ENCODE measurements around the gene XRCC2.
"Not testable (repeated sequence)": the region's sequence is repeated elsewhere in the genome, so short reads cannot be mapped to it uniquely, and the experiment has no call there.

Gene XRCC2

DNA sequence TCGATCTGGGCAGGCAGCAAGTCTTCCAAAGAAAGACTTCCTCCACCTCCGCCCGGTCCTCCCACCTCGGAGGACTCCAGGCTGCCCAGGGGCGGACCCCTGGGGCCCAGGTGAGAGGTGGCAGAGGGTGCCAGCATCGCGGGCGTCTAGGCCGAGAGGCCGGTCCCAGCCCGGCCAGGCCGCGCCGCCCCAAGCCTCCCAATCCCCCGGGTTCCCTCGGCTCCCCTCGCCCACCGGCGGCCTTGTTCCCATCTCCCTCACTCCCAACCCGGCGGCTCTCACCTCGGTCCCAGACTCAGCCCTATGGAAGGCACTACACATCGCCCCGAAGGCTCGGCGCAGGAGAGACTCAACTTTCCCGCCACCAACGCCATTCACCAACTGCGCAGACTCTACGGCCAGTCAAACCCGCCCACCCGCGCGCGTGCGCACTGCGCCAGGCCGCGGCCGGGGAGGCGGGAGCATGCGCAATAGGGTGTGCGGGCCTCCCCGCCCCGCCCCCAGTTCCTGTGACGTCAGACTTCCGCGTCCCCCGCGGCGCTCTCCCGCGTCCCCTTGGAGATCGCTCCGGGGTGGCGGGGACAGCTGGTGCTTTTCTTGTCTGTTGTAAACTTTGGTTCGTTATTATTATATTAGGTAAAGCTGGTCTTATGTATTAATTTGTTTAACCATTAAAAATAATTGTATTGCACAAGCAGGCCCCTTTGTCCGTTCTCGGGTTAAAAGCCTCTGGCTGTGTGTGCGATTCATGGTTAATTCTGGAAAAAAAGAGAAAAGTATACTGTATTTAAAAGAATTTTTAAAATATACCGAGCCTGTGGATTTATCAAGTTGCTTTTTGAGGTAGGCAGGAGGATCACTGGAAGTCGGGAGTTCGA is at the start of gene XRCC2:
XRCC2 (minus strand) TSS at position 383 of the 878 bp plus-strand sequence; CDS start at position 321, 62 bp downstream.
- peak; percentile 94 for DNase-seq

DNA sequence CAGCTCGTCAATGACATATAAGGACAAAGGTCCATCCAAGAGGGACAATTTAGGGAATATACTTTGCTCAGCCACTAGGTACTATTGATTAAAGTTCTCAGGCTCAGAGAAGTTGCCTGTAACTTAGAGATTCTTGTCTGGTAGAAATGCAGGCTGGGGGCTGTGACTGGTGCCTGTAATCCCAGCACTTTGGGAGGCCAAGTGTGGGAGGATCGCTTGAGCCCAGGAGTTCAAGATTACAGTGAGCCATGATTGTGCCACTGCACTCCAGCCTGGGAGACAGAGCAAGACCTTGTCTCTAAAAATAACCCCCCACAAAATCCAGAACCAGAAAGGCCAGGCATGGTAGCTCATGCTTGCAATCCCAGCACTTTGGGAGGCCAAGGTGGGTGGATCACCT is 47.4 kb upstream of the XRCC2 start:
- DNase-seq, result no peak

DNA sequence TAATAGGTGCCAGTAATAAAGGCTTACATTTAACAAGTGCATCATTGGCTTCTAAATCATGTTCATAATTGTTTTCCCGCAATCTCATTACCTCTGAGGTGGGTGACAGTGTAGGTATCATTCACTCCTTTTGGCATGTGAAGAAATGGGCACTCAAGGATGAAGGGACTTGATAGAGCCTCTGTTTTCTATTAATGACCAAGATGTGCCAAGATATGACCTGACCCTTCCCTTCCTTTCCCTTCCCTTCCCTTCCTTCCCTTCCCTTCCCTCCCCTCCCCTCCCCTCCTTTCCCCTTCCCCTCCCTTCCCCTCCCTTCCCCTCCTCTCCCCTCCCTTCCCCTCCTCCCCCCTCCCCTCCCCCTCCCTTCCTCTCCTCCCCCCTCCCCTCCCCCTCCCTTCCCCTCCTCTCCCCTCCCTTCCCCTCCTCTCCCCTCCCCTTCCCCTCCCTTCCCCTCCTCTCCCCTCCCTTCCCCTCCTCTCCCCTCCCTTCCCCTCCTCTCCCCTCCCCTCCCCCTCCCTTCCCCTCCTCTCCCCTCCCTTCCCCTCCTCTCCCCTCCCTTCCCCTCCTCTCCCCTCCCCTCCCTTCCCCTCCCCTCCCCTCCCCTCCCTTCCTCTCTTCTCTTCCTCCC is 36.6 kb upstream of the XRCC2 start:
- DNase-seq, result not testable (repeated sequence)

DNA sequence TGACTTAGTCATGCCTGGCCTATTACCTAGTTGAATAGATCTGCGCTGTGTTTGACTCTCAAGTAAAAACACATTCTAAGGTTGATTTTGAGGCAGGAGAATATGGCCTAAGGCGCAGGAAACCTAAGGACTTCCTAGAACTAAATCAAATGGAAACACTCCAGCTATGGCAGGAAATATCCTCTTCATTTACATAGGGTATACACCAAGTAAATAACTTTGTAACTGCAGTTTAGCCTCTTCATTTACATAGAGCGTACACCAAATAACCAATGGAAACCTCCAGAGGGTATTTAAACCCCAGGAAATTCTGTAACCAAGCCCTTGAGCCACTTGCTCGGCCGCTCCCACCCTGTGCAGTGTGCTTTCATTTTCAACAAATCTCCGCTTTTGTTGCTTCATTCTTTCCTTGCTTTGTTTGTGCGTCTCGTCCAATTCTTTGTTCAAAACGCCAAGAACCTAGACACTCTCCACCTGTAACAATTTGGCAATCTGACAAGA is 35.6 kb upstream of the XRCC2 start:
- no peak for DNase-seq

DNA sequence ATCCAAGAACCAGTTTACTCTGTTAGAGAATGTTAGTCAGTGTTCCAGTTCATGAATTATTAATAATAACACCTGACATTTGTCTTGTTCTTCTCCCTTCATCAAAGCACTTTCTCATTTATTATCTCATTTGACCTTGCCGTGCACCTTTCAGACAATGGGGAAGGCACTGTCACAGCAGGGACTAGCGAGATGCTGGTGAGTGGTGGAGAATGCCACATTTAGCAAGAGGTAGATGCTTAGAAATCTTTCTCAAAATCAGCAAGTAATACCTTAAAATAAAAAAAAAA is 34.2 kb upstream of the XRCC2 start:
- DNase-seq, result no peak

DNA sequence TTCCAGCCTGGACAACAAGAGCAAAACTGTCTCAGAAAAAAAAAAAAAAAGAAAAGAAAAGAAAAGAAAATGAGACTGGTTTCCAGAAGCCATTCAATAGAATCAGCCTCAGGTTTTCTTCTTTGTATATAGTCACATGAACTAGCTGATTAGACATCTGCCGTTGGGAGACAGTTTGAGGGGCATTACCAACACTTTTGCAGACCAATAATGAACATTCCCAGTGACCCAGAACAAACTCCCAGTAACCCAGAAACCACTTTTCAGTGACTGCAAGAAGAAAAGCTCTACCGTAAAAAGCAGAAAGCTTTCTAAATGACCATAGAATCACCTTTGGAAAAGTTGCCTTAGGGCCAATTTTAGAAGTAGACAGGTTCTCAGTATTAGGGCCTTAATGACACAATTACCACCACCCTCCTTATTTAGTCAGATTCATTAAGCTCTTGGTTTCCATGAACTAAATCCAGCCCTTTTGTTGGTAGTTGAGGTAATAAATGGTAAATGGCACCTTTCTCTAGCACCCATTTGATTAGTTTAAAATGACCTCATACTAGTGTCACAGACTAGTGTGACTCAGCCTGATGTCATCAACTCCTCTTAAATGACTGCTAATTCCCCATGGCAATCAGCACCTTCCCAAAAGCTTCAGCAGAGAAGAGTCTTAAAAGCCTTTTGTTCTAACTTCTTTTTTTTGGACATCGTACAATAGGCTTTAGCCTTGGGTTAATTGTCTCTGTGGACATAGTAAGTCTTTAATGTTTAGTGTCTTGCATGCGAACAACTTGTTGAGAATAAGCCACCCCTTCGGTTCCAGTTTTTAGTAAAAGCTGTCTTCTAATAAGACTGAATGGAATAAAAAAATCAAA is 33.6 kb upstream of the XRCC2 start:
- no peak for DNase-seq

DNA sequence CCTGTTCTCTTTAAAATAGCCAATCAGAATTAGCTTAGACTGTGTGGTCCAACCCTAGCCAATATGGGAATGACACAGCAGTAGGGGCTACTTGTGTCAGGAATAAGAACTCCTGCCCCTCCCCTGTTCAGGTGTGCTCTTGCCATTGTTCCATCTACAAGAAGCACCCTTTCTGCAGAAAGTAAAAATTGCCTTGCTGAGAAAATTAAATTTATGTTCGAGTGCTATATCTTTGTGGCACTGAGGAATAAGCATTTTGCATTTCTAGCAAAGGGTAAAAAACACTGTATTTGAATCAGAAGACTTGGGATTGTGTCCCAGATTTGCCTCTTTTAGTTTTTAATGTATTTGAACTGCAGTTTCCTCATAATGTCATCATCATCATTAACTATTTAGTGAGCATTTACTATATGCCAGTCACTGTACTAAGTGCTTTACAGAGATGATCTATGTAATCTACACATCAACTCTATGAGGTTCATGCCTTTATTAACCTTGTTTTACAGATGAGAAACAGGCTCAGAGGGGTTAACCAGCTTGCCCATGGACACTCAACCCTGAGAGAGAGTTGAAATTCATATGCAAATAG is 28.9 kb upstream of the XRCC2 start:
- no peak for DNase-seq

DNA sequence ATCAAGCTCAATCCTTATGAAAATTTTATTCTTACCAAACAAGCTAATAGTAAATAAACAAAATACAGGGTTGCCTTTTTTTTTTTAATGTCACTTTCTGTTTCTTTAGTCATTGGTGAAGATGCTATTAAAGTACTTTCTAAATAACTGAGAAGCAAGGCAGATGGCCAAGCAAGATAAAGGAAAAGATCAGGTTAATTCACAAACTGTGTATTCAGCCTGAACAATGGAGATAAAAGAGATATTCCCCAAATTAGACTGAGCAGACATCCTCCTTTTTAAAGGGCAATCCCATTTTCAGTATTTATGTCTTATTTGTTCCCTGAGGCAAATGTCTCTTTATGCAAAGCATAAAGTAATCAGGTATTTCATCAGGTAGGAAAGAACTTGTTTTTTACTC is 23.1 kb upstream of the XRCC2 start:
- DNase-seq, result no peak

DNA sequence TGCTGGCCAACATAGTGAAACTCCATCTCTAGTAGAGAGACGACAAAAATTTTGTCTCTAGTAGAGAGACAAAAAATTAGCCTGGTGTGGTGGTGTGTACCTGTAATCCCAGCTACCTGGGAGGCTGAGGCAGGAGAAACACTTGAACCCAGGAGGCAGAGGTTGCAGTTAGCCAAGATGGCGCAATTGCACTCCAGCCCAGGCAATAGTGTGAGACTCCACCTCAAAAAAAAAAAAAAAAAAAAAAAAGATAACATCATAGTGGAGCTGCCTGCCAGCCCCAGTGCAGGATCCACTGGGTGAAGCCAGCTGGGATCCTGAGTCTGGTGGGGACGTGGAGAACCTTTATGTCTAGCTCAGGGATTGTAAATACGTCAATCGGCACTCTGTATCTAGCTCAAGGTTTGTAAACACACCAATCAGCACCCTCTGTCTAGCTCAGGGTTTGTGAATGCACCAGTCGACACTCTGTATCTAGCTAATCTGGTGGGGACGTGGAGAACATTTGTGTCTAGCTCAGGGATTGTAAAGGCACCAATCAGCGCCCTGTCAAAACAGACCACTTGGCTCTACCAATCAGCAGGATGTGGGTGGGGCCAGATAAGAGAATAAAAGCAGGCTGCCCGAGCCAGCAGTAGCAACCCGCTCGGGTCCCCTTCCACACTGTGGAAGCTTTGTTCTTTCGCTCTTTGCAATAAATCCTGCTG is 21.5 kb upstream of the XRCC2 start:
- not testable (repeated sequence) for DNase-seq

DNA sequence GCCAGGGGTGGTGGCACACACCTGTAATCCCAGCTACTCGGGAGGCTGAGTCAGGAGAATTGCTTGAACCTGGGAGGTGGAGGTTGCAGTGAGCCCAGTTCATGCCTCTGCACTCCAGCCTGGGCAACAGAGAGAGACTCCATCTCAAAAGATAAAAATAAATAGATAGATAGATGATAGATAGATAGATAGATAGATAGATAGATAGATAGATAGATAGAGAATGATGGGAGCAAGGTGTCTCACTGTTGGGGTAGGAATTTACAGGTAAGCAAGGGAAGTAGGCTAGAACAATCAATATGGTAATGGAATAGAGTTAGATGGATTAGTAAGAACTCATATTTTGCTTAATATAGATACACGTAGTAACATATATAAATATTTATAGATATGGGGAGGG is 16.3 kb upstream of the XRCC2 start:
- DNase-seq, result not testable (repeated sequence)

DNA sequence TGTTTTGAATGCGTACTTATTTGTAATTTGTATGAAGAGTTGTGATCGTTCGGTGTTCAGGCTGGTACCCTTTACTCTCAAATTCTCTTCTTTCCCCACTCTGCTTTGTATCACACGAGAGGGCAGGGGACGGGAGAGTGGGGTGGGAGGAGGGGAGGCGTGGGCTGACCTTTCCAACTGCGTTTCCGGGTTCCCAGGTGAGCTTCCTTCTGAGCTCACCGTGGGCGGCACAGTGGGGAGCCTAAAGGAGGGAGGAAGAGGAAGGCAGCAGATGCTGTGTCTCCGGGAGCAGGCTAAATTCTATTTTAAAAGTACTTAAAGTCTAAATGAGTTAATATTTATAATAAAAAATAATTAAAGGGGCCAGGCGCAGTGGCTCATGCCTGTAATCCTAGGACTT is 7.4 kb upstream of the XRCC2 start:
- DNase-seq, result no peak

DNA sequence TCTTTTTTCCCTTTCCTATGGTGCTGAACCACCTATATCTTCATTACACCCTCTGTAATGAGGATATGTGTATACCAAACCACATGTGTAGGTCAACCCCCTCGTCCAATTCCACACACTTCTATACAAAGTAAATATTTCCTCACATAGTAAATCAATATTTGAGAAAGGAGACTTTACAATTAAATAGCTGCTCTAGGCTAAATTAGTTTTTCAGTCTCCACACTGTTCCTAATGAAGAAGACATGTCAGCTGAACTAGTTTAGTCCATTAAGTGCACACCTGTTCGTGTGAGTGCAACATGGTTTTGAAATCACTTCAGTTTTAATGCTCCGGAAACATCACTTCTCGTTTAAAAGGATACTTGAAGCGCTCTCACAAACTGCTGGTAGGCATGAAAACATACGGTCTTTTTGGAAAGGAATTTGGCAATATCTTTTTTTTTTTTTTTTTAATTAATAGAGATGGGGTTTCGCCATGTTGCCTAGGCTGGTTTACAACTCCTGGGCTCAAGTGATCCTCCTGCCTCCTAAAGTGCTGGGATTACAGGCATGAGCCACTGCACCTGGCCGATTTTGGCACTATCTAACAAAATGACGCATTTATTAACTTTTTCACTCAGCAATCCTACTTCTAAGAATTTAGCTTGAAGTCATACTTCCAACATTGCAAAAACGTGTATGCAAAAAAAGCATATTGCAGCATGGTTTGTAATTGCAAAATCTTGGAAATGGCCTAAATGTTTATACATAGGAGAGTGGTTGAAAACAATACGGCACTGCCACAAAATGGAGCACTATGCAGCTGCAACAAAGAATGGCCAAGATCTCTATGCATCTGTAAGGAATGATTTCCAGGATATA is 2.1 kb upstream of the XRCC2 start:
- no peak for DNase-seq

DNA sequence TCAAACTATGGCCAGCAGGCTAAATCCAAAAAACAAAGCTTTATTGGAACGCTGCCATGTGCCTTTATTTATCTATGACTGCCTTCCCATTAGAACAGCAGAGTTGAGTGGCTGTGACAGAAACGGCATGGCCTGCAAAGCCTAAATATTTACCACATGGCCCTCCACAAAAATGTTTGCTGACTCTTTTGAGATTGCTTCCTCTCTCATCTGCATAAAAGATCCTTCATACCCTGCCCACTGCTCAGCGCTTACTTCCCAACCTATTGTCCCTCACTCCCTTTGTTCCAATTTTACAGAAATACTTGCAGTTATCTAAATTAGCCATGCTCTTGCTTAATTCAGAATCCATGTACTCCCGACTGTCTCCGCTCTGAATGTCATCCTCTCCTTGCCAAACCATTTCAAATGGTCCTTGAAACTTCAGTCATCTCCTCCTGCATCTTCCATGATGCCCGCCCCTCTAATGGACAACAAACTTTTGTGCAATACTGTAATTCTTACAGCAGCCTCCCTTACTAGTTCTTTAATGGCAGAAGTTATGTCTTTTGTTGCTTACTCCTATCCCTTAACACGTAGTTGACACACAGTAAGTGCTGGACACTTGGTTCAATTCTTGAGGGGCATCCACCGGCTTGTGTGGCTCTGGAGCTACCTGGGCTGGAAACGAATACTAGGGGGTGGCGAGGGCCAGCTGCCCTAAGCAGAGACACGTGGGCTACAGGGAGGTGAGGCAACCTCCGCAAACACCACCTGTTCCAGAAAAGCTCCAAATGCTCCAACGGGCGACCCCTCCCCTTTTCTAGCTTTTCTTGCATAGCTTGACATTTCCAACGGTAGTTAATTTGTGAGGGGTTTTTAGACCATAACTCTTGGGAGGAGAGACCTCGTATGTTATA is 832 bp downstream of the XRCC2 start:
- no peak for DNase-seq

DNA sequence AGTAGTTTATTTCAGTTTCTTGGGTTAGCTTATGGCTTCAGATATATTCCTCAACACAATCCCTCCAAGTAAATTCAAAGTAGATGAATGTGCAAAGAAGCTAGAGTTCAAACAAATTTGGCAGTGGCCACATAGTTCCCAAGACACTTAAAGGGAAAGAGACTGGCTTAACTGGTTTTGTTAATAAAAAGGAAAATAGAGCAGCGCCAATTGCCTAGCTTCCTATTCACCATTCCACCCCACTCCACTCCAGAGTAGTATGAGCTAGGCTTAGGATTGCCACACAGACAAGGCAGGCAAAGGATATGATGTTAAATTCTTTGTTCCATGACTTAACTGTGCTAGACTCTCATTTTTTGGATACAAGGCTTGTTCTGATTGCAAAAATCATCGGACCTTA is 2.0 kb downstream of the XRCC2 start:
- DNase-seq, result no peak

DNA sequence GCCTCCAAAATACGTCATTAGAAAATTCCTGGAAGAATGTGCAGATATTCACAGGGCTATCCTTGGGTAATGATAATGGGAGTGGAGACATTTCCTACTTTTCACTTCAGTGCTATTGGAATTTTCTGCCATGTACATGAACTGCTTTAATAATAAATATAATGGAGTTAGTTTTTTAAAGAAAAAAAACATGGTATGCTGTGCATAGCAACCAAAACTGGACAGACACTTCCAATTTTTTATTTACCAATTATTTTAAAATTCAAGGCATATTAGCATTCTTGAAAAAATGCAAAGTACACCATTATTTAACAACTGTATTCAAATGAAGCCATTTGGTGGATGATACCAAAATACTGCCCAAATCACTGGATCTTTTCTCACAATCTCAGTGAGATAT is 3.3 kb downstream of the XRCC2 start:
- no peak for DNase-seq

DNA sequence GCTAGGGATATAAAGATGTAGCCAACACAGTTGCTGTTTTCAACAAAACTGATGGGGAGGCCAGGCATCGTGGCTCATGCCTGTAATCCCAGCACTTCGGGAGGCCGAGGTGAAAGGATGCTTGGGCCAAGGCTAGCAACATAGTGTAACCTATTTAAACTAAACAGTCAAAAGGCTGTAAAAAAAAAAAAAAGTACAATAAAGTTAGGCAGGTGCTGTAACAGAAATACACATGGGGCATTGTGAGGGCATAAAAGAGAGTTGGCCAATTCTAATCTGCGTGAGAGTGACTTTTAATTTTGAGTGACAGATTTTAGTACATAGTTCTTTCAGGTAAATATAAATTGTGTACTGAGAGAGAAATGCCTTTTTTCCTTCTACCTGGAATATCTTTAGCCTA is 6.2 kb downstream of the XRCC2 start:
- DNase-seq, result no peak

DNA sequence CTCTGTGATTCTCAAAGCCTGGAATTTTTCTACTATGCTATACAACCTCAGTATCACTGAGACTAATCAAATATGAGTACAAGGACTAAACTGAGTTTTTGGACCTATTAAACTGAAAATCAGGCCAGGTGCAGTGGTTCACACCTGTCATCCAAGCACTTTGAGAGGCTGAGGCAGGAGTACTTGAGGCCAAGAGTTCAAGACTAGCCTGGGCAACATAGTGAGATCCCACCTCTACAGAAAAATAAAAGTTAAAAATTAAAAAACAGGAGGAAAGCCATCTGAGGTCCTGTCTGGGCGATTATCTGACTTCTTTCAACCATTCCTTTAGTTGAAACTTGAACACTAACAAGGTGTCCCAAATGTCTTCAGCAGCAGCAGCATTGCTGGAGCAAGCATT is 7.0 kb downstream of the XRCC2 start:
- no peak for DNase-seq

DNA sequence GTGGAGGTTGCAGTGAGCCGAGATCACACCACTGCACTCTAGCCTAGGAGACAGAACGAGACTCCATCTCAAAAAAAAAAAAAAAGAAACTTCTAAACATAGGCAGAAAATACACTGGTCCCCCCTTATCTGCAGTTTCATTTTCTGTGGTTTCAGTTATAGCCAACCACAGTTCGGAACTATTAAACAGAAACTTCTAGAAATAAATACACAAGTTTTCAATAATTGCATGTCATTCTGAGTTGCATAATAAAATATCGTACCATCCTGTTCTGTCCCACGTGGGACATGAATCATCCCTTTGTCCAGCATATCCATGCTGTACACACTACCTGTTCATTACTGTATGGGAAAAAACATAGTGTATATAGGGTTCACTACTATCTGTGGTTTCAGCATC is 8.0 kb downstream of the XRCC2 start:
- DNase-seq, result no peak

DNA sequence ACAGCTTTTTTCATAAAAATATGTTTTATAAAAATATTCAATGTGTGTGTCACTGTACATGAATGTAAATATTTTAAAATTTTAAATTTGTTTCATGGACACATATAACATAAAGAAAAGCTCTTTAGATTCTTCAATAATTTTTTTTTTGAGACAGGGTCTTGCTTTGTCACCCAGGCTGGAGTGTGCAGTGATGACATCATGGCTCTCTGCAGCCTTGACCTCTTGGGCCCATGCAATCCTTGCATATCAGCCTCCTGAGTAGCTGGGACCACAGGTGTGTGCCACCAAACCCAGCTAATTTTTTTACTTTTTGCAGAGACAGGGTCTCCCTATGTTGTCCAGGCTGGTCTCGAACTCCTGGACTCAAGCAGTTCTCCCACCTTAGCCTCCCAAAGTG is 9.9 kb downstream of the XRCC2 start:
- DNase-seq, result no peak

DNA sequence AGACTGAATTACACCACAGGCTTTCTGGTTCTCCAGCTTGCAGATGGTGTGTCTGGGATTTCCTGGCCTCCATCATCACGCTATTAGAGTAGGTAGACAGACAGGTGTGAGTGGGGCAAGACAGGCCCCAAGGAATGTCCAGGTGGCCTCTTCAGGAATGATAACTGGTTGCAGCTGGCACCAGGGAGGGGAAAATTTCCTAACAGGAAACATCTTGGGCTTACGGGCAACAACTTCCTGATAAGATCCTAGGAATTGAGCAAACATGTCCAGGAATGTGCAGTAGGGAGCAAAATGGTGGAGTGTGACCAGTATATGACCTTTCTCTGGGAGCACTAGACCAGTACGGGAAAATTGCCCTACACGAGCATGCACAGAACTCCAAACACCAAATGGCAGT is 11.3 kb downstream of the XRCC2 start:
- no peak for DNase-seq
